Parathyroid adenoma (tissue), 2 donors: ENCODE measurements around the gene SMARCA4.

Source experiments
- H2AFZ ChIP-seq: fragments of 300-600 bp; sonication (generic); one replicate; pipeline ENCODE4 v1.7.0; 2017; ENCODE audit warnings: antibody characterized with exemption, mild to moderate bottlenecking
- H3K27ac ChIP-seq: fragments of 300-600 bp; sonication (generic); one replicate; pipeline ENCODE4 v1.7.0; 2017
- H3K27me3 ChIP-seq: fragments of 300-600 bp; sonication (generic); one replicate; pipeline ENCODE4 v1.7.0; 2017; ENCODE audit warnings: low read length; ENCODE audit not compliant: control insufficient read depth, insufficient read depth
- H3K36me3 ChIP-seq: fragments of 300-600 bp; sonication (generic); one replicate; pipeline ENCODE4 v1.7.0; 2017; ENCODE audit warnings: low read length; ENCODE audit not compliant: control insufficient read depth, insufficient read depth
- H3K4me1 ChIP-seq: fragments of 300-600 bp; sonication (generic); one replicate; pipeline ENCODE4 v1.7.0; 2017; ENCODE audit warnings: control low read depth
- H3K4me2 ChIP-seq: fragments of 300-600 bp; sonication (generic); one replicate; pipeline ENCODE4 v1.7.0; 2017; ENCODE audit warnings: low read length
- H3K4me3 ChIP-seq: fragments of 300-600 bp; sonication (generic); one replicate; pipeline ENCODE4 v1.7.0; 2017; ENCODE audit warnings: low read depth, low read length
- H3K79me2 ChIP-seq: fragments of 300-600 bp; sonication (generic); one replicate; pipeline ENCODE4 v1.7.0; 2017; ENCODE audit warnings: control low read depth
- H3K9ac ChIP-seq: fragments of 300-600 bp; sonication (generic); one replicate; pipeline ENCODE4 v1.7.0; 2017; ENCODE audit warnings: mild to moderate bottlenecking
- H3K9me3 ChIP-seq: fragments of 300-600 bp; sonication (generic); one replicate; pipeline ENCODE4 v1.7.0; 2017; ENCODE audit warnings: low read length; ENCODE audit not compliant: control insufficient read depth
- TF ChIP-seq, protein P1 (sequence below): fragments of 300-600 bp; sonication (generic); IDR thresholded peaks from one replicate; pipeline ENCODE4 v1.7.0; 2017; ENCODE audit warnings: antibody characterized with exemption, mild to moderate bottlenecking
- donor health status: primary hyperparathyroidism.

The SMARCA4 gene

DNA sequence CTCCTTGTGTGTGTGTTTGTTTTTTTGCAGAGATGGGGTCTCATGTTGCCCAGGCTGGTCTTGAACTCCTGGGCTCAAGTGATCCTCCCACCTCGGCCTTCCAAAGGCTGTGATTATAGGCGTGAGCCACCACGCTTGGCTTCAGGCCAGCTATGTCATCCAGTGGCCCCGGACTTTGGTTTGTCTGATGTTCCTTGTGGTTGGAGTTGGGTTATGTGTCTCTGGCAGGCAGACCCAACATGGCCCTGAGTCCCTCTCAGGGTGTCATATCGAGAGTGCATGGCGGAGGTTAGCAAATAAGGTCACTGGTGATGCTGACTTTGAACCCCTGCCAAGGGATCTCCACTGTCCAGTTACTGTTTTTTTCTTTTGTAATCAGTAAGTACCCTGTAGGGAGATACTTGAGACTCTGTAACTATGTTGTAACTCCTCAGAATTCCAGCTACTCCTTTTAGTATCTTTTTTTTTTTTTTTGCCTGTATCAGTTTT, 37.3 kb downstream of the SMARCA4 start:
- H3K9ac ChIP-seq = no peak overlapping the region
- H3K27ac ChIP-seq = no peak overlapping the region
- H3K4me2 ChIP-seq = no peak overlapping the region
- TF ChIP-seq, protein P1, sequence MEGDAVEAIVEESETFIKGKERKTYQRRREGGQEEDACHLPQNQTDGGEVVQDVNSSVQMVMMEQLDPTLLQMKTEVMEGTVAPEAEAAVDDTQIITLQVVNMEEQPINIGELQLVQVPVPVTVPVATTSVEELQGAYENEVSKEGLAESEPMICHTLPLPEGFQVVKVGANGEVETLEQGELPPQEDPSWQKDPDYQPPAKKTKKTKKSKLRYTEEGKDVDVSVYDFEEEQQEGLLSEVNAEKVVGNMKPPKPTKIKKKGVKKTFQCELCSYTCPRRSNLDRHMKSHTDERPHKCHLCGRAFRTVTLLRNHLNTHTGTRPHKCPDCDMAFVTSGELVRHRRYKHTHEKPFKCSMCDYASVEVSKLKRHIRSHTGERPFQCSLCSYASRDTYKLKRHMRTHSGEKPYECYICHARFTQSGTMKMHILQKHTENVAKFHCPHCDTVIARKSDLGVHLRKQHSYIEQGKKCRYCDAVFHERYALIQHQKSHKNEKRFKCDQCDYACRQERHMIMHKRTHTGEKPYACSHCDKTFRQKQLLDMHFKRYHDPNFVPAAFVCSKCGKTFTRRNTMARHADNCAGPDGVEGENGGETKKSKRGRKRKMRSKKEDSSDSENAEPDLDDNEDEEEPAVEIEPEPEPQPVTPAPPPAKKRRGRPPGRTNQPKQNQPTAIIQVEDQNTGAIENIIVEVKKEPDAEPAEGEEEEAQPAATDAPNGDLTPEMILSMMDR = no peak
- H3K36me3 ChIP-seq = no peaks in the 10 kb centered on the region
- no peak overlapping the region for H2AFZ ChIP-seq
- H3K79me2 ChIP-seq = no peaks in the 10 kb centered on the region
- H3K9me3 ChIP-seq = no peaks in the 10 kb centered on the region
- H3K27me3 ChIP-seq = no peaks in the 10 kb centered on the region
- no peak overlapping the region for H3K4me3 ChIP-seq
- H3K4me1 ChIP-seq = no peaks in the 10 kb centered on the region

GRCh38 chr19:10998666-10999065, 37.8 kb downstream of the SMARCA4 start:
- no peak overlapping the region for H3K4me2 ChIP-seq
- H3K9me3 ChIP-seq = no peaks in the 10 kb centered on the region
- H3K27ac ChIP-seq = no peak overlapping the region
- no peaks in the 10 kb centered on the region for H3K4me1 ChIP-seq
- no peaks in the 10 kb centered on the region for H3K36me3 ChIP-seq
- H3K9ac ChIP-seq = no peak overlapping the region
- no peaks in the 10 kb centered on the region for H3K27me3 ChIP-seq
- no peak overlapping the region for H3K4me3 ChIP-seq
- H3K79me2 ChIP-seq = no peaks in the 10 kb centered on the region
- no peak overlapping the region for H2AFZ ChIP-seq
- TF ChIP-seq, protein P1 = no peak

DNA sequence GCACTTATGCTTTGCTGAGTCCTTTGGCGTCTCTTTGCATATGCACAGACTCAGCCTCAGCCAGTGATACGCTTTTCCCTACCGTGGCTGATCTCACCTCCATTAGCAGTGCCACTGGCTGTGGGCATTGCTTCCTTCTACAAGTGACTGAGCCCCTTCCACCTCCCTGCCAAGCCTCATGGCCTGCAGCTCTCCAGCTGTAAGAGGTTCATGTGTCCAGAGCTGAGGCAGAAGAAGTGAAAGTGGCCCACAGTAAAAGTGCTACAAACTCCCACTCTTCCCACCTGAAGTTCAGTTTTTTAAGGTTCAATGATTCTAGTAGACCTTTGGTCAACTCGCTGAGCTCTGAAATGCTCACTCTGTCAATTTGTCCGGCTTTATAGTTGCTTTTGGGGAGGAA, 44.7 kb downstream of the SMARCA4 start:
- H3K9me3 ChIP-seq = no peaks in the 10 kb centered on the region
- no peak overlapping the region for H3K9ac ChIP-seq
- H3K4me3 ChIP-seq = no peak overlapping the region
- TF ChIP-seq, protein P1 = no peak
- H3K79me2 ChIP-seq = no peaks in the 10 kb centered on the region
- no peak overlapping the region for H2AFZ ChIP-seq
- H3K27me3 ChIP-seq = no peaks in the 10 kb centered on the region
- H3K4me2 ChIP-seq = no peak overlapping the region
- H3K4me1 ChIP-seq = no peaks in the 10 kb centered on the region
- H3K27ac ChIP-seq = no peak overlapping the region
- H3K36me3 ChIP-seq = no peaks in the 10 kb centered on the region

GRCh38 chr19:11007385-11007784, 46.6 kb downstream of the SMARCA4 start:
- Histone ChIP-seq H3K36me3 (no peaks in the 10 kb centered on the region), H3K4me1 (no peaks in the 10 kb centered on the region), H3K79me2 (no peaks in the 10 kb centered on the region), H3K27me3 (no peaks in the 10 kb centered on the region), H3K9ac (no peak overlapping the region), H3K4me3 (no peak overlapping the region), H3K9me3 (no peaks in the 10 kb centered on the region), H3K27ac (no peak overlapping the region), H2AFZ (no peak overlapping the region), H3K4me2 (no peak overlapping the region)
- TF ChIP-seq, protein P1 = no peak

- no peaks in the 10 kb centered on the region for H3K27me3 ChIP-seq
- no peaks in the 10 kb centered on the region for H3K36me3 ChIP-seq
- TF ChIP-seq, protein P1 = no peak
- H3K9me3 ChIP-seq = no peaks in the 10 kb centered on the region
- no peak overlapping the region for H3K4me3 ChIP-seq
- H3K27ac ChIP-seq = no peak overlapping the region
- H3K4me1 ChIP-seq = no peaks in the 10 kb centered on the region
- no peak overlapping the region for H2AFZ ChIP-seq
- no peak overlapping the region for H3K9ac ChIP-seq
- no peak overlapping the region for H3K4me2 ChIP-seq
- H3K79me2 ChIP-seq = no peaks in the 10 kb centered on the region
These were observed 47.2 kb downstream of the SMARCA4 start for GRCh38 chr19:11007962-11008532.
